Astrocyte of the cerebellum (primary cell): Measurements from ENCODE around the gene LTBR.
"Not testable (repeated sequence)": the region's sequence is repeated elsewhere in the genome, so short reads cannot be mapped to it uniquely, and the experiment has no call there.

Experiments used
- DNase-seq: peaks from one replicate; pipeline ENCODE4 v3.0.0-alpha.2; 2011; ENCODE audit warnings: low read depth
- H3K4me3 ChIP-seq: 2 replicates; pipeline ENCODE4 v1.5.1; 2011; ENCODE audit warnings: mild to moderate bottlenecking, low read depth, low read length, moderate library complexity
- in situ Hi-C: cut with HindIII; loops from 2 replicates; pipeline ENCODE4 v1.10.0; 2017; ENCODE audit warnings: low sequenced_read_pairs
- TF ChIP-seq, protein P1 (sequence below): IDR thresholded peaks from 2 replicates; pipeline ENCODE4 v1.5.1; 2012; ENCODE audit warnings: low read length, low read depth, moderate library complexity, mild to moderate bottlenecking; ENCODE audit errors: missing control alignments

LTBR gene

GRCh38 chr12:6336889-6337853 is 46.8 kb upstream of the LTBR start:
- in situ Hi-C loops, result no loop called here
- TF ChIP-seq, protein P1, sequence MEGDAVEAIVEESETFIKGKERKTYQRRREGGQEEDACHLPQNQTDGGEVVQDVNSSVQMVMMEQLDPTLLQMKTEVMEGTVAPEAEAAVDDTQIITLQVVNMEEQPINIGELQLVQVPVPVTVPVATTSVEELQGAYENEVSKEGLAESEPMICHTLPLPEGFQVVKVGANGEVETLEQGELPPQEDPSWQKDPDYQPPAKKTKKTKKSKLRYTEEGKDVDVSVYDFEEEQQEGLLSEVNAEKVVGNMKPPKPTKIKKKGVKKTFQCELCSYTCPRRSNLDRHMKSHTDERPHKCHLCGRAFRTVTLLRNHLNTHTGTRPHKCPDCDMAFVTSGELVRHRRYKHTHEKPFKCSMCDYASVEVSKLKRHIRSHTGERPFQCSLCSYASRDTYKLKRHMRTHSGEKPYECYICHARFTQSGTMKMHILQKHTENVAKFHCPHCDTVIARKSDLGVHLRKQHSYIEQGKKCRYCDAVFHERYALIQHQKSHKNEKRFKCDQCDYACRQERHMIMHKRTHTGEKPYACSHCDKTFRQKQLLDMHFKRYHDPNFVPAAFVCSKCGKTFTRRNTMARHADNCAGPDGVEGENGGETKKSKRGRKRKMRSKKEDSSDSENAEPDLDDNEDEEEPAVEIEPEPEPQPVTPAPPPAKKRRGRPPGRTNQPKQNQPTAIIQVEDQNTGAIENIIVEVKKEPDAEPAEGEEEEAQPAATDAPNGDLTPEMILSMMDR, result no peak
- peak overlapping the region; percentile 99 for H3K4me3 ChIP-seq
- DNase-seq, result no peak

DNA sequence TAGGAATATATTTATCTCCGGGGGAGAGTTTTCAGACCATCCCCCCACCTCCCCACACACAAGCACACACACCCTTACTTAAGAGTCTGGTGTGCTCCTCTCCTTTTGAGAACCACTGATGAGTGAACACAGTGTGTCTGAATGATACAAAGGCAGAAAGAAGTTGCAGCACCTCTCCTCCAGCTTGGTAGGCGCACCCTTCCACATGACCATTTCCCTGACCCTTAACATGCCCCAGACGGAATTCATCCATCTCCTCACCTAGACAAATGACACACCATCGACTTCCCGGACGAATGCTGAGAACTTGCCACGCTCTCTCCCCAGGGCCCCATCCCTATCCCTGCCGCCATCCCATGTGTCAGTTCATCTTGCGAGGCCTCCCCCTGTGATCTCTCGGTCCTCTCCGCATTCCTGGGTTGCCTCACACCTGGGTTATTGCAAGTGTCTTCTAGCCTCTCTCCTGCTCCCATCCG is 46.0 kb upstream of the LTBR start:
- TF ChIP-seq, protein P1, result no peak
- H3K4me3 ChIP-seq, result peak overlapping the region; percentile 99
- in situ Hi-C loops, result no loop called here
- no peak for DNase-seq

DNA sequence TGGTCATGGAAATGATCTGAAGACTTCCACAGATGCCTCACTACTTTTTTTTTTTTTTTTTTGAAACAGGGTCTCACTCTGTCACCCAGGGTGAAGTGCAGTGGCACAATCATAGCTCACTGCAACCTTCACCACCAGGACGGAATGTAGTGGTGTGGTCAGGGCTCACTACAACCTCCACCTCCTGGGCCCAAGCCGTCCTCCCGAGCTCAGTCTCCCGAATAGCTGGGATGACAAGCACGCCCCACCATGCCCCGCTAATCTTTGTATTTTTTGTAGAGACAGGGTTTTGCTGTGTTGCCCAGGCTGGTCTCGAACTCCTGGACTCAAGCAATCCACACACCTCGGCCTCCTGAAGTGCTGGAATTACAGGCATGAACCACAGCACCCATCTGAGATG is 45.4 kb upstream of the LTBR start:
- DNase-seq, in situ Hi-C loops: not testable (repeated sequence)
- peak overlapping the region; percentile 99 for H3K4me3 ChIP-seq

- no peak for DNase-seq
- in situ Hi-C loops, result no loop called here
- TF ChIP-seq, protein P1, result no peak
- peak overlapping the region; percentile 99 for H3K4me3 ChIP-seq
Measured at GRCh38 chr12:6338955-6339354, 45.0 kb upstream of the LTBR start.

DNA sequence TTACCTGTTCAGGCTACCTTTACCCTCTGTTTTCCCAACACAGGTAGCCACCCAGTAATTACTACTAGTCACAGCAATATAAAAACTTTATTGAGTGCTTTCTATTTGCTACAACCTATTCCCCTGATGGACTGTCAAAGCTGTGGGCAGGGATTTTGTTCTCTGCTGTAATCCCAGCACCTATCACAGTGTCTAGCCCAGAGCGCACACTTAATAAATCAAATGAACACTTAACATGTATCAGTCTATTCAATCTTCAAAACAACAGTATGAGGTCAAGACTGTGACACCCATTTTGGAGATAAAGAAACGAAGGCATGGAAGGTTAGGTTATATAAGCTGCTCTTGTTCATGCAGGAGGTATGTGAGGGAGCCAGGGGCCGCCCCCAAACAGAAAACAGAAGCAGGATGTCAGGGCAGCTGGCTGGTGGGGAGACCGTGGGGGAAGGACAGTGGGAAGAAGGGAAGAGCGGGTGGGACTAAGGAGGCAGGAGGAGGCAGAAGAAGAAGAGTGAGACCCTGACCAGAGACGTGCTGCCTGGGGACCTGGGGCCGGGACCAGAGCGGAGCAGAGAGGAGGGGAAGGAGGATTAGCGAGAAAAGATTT is 43.8 kb upstream of the LTBR start:
- no peak for DNase-seq
- in situ Hi-C loops, result no loop called here
- peak overlapping the region; percentile 99 for H3K4me3 ChIP-seq
- TF ChIP-seq, protein P1, result no peak

DNA sequence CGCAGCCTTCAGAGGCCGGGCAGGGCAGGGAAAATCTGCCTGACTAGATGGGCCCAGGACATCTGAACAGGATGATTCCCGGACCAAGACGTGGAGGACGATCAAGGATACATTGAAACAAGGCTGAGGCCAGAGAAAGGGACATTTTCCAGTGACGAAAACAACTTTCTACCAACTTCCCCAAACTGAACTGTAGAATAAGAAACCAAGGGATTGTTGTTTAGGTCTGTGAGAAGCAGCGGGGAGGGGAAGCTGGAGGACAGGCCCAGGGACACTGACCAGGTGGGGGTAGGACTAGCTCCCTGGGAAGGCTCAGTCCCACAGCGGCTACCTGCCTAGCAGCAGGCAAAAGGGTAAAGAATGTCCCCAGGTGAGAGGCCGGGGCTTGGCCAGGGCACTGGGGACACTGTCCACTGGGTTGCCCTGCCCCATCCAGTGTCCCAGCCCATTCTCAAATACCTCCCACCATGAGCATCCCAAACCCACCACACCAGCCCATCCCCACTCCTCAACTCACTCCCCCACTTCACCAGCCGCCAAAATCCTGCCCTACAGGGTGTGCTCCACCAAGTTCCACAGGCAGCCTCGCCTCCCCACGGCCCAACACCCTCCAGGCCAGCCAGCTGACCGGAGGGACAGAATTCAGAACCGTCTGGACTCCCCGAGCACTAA is 43.1 kb upstream of the LTBR start:
- TF ChIP-seq, protein P1, result no peak
- no peak for DNase-seq
- in situ Hi-C loops, result no loop called here
- H3K4me3 ChIP-seq, result peak overlapping the region; percentile 99
